ENCODE data around the gene FNDC5. TPM values are rescaled to one million over a fixed set of nuclear protein-coding genes. Genes with fewer than 3 reads are reported as not detected.

The FNDC5 gene
- total RNA-seq, 1 experiment from 2014 or later, result 4.5 TPM

- Histone ChIP-seq H3K79me1 (ENCODE audit: insufficient read depth, low read depth, low read length, poor library complexity, severe bottlenecking) (no peaks in the 10 kb centered on the region), H3K56ac (ENCODE audit: insufficient read length, low read depth, low read length) (no peak overlapping the region), H3K9ac (ENCODE audit: extremely low read depth, insufficient read length, low read length) (no peak overlapping the region), H3K27me3 (ENCODE audit: insufficient read depth, low read length) (no peaks in the 10 kb centered on the region), H3K79me2 (ENCODE audit: insufficient read depth, low read length) (peaks cover 1% of the 10 kb centered on the region; the same call in 1 of the 2 replicates), H4K8ac (replicated peaks; ENCODE audit: insufficient read length, low read depth, low read length) (no peak overlapping the region), H3K27ac (ENCODE audit: insufficient read length, low read depth, low read length) (no peak overlapping the region), H2BK15ac (ENCODE audit: low read depth, low read length) (no peak overlapping the region), H2BK5ac (ENCODE audit: insufficient read length, low read length) (no peak overlapping the region), H4K5ac (ENCODE audit: insufficient read length, low read depth, low read length) (no peak overlapping the region), H3K18ac (ENCODE audit: insufficient read length, low read depth, low read length) (no peak overlapping the region), H2BK12ac (ENCODE audit: insufficient read length, low read depth, low read length) (no peak overlapping the region), H3T11ph (ENCODE audit: low read length) (no peak overlapping the region), H4K91ac (ENCODE audit: insufficient read length, low read depth, low read length) (no peak overlapping the region), H2BK120ac (ENCODE audit: low read depth, low read length, poor library complexity, severe bottlenecking) (no peak overlapping the region), H3K9me3 (ENCODE audit: control insufficient read depth, low read depth, low read length) (no peaks in the 10 kb centered on the region), H2BK20ac (ENCODE audit: low read depth, low read length, poor library complexity, severe bottlenecking) (no peak overlapping the region), H2AFZ (ENCODE audit: low read length) (no peak overlapping the region), H3K4ac (ENCODE audit: low read depth, low read length) (no peak overlapping the region), H2AK5ac (ENCODE audit: insufficient read length, low read length) (no peak overlapping the region), H3K23me2 (ENCODE audit: insufficient read length, low read depth, low read length, poor library complexity, severe bottlenecking) (no peaks in the 10 kb centered on the region), H3K14ac (ENCODE audit: insufficient read depth, low read length) (no peak overlapping the region), H4K20me1 (ENCODE audit: control insufficient read depth, insufficient read depth, insufficient read length) (no peaks in the 10 kb centered on the region), H3K23ac (ENCODE audit: insufficient read length, low read depth, low read length) (no peak overlapping the region), H3K4me2 (ENCODE audit: insufficient read depth, insufficient read length, low read length) (no peak overlapping the region), H3K4me1 (ENCODE audit: insufficient read depth, low read length) (no peaks in the 10 kb centered on the region)
- no peak for TF ChIP-seq CTCF (conservative IDR thresholded peaks at IDR 0.05)
- Mint-ChIP-seq H3K27me3 (ENCODE audit: low read depth) (no peaks in the 10 kb centered on the region), H3K4me1 (peaks cover 0 to 3% of the 10 kb centered on the region in 2 experiments; a peak in 1 of 4 replicates), H3K36me3 (ENCODE audit: insufficient read depth in 1 of 3, low read depth in 3 of 3) (peaks cover 13 to 62% (median 54%) of the 10 kb centered on the region in 3 experiments; a peak in 6 of 7 replicates), H3K9me3 (peaks cover 0 to 2% of the 10 kb centered on the region in 2 experiments; a peak in 1 of 5 replicates), H3K27ac (no peak overlapping the region), H3K4me3 (no peak overlapping the region)
- no peak for DNase-seq
- no CpG with 5 or more reads among the region's 3 CpGs for WGBS (ENCODE audit: extremely low coverage, insufficient read length, low lambda C conversion rate)
Observed at GRCh38 chr1:32825181-32825580, 45.5 kb downstream of the FNDC5 start.
